Right atrium auricular region (tissue), 2 donors: ENCODE measurements around the gene CXCL12. TPM values are rescaled to one million over a fixed set of nuclear protein-coding genes. Genes with fewer than 3 reads are reported as not detected.

Source experiments
- DNase-seq: peaks from one replicate; pipeline ENCODE4 v3.0.0-alpha.2; 2019; ENCODE audit warnings: low spot score
- H3K27ac ChIP-seq, 2 donors: fragments of 200-600 bp; sonication (generic); 1 replicate in 1 of 2; 2 replicates in 1 of 2; pipeline ENCODE4 v1.5.1; 2016 to 2019
- H3K27me3 ChIP-seq, 2 donors: fragments of 200-600 bp; sonication (generic); one replicate each; pipeline versions ENCODE4 v1.5.1 to v1.6.0; 2017 to 2019
- H3K36me3 ChIP-seq: fragments of 200-600 bp; sonication (generic); one replicate; pipeline ENCODE4 v1.5.1; 2016
- H3K4me1 ChIP-seq, 2 donors: fragments of 200-600 bp; sonication (generic); one replicate each; pipeline versions ENCODE4 v1.5.1 to v1.6.0; 2017 to 2019
- H3K4me3 ChIP-seq, 2 donors: fragments of 200-600 bp; sonication (generic); 1 replicate in 1 of 2; 2 replicates in 1 of 2; pipeline ENCODE4 v1.5.1; 2017 to 2019; ENCODE audit warnings: mild to moderate bottlenecking in 1 of 2, moderate library complexity in 1 of 2
- H3K9me3 ChIP-seq, 2 donors: fragments of 200-600 bp; sonication (generic); one replicate each; pipeline ENCODE4 v1.5.1; 2019
- CTCF ChIP-seq, 2 donors: fragments of 200-600 bp; sonication (generic); IDR thresholded peaks; one replicate each; pipeline ENCODE4 v1.5.1; 2019; ENCODE audit warnings: antibody characterized with exemption in 2 of 2
- total RNA-seq, 2 donors: library from RNA; depleted of rRNA; stranded (reverse); fragments of >200 nt; gene quantifications; one replicate each; pipeline ENCODE4 v1.1.0, GENCODE V29; 2016

Gene CXCL12
- total RNA-seq, 2 donors from 2014 or later, result 53.8 to 64.0 TPM

GRCh38 chr10:44387853-44388251, 3.0 kb upstream of the CXCL12 start:
- peaks cover 0 to 32% of the 10 kb centered on the region in 2 donors for H3K4me1 ChIP-seq
- no peak overlapping the region for H3K4me3 ChIP-seq
- DNase-seq, result peak; percentile 51
- no peak overlapping the region for H3K27ac ChIP-seq
- H3K36me3 ChIP-seq, result no peaks in the 10 kb centered on the region
- H3K9me3 ChIP-seq, result no peaks in the 10 kb centered on the region
- no peaks in the 10 kb centered on the region for H3K27me3 ChIP-seq
- TF ChIP-seq CTCF (IDR thresholded peaks at IDR 0.05), result no peak

GRCh38 chr10:44386546-44387052, 1.7 kb upstream of the CXCL12 start:
- H3K9me3 ChIP-seq, result no peaks in the 10 kb centered on the region
- no peaks in the 10 kb centered on the region for H3K36me3 ChIP-seq
- no peaks in the 10 kb centered on the region for H3K27me3 ChIP-seq
- peaks cover 0 to 32% of the 10 kb centered on the region in 2 donors for H3K4me1 ChIP-seq
- DNase-seq, result peak; percentile 68
- H3K27ac ChIP-seq, result no peak overlapping the region
- H3K4me3 ChIP-seq, result no peak overlapping the region
- TF ChIP-seq CTCF (IDR thresholded peaks at IDR 0.05), result peak; percentile 82 to 94

- Histone ChIP-seq H3K9me3 (no peaks in the 10 kb centered on the region), H3K36me3 (no peaks in the 10 kb centered on the region), H3K4me1 (peaks cover 0 to 37% of the 10 kb centered on the region in 2 donors), H3K4me3 (peak overlapping the region; percentile 51 to 77), H3K27ac (peak overlapping the region in 1 of 2 donors; percentile 74), H3K27me3 (no peaks in the 10 kb centered on the region)
- DNase-seq, result peak; percentile 58
- TF ChIP-seq CTCF (IDR thresholded peaks at IDR 0.05), result no peak
These were observed 972 bp upstream of the CXCL12 start for GRCh38 chr10:44385696-44386441.

GRCh38 chr10:44384601-44385025, 284 bp downstream of the CXCL12 start:
- peaks cover 0 to 44% of the 10 kb centered on the region in 2 donors for H3K4me1 ChIP-seq
- TF ChIP-seq CTCF (IDR thresholded peaks at IDR 0.05), result no peak
- H3K9me3 ChIP-seq, result no peaks in the 10 kb centered on the region
- H3K4me3 ChIP-seq, result peak overlapping the region; percentile 51 to 77
- H3K27ac ChIP-seq, result peak overlapping the region; percentile 63 to 74
- H3K36me3 ChIP-seq, result no peaks in the 10 kb centered on the region
- no peaks in the 10 kb centered on the region for H3K27me3 ChIP-seq
- DNase-seq, result peak; percentile 55

DNA sequence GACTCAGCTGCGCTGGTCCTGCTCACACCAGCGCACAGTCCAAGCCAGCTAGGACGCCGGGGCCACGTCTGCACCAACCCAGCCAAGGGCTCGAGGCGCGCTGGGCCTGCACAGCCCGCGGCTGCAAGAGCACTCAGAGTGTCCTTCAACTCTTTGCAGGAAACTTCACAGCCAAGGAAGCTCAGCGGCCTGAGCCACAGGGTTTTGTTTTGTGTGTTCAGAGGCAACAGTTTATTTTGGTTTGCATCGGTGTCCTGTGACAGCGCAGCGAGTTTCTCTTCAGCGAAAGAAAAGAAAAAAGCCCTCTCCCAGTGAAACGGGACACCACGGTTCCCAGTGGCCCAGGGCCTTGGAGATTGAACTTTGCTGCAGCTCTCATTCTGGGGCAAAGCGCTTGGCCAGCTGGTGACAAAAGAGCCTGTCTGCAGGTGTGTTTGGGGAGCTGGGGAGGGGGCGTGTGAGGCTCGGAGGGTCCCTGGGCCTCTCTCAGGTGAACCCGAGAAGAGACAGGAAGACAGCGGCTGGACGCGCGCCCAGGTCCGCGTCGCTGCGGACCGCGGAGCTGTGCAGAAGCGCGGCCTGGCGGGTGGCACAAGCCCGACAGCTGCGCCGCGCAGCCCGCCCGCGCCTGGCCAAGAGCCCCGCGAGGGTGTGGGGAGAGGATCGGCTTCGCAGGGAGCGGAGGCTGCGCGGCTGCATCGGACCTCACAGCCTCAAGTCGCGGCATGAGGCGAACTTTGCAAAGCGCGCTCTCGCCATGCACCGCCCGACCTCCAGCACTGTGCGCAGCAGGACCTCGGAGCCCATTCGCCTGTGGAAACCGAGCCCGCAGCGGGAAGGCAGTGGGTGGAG, 922 bp downstream of the CXCL12 start:
- no peaks in the 10 kb centered on the region for H3K27me3 ChIP-seq
- H3K9me3 ChIP-seq, result no peaks in the 10 kb centered on the region
- H3K36me3 ChIP-seq, result no peaks in the 10 kb centered on the region
- H3K27ac ChIP-seq, result peak overlapping the region; percentile 63 to 74
- DNase-seq, result peak; percentile 58
- peak in 1 of 2 donors; percentile 50 for TF ChIP-seq CTCF (IDR thresholded peaks at IDR 0.05)
- H3K4me1 ChIP-seq, result peaks cover 0 to 40% of the 10 kb centered on the region in 2 donors
- peak overlapping the region; percentile 51 to 77 for H3K4me3 ChIP-seq
